Measurements from ENCODE around the gene PABPC4L. TPM values are rescaled to one million over a fixed set of nuclear protein-coding genes. Genes with fewer than 3 reads are reported as not detected.
"Not testable (repeated sequence)": the region's sequence is repeated elsewhere in the genome, so short reads cannot be mapped to it uniquely, and the experiment has no call there.

PABPC4L gene
- total RNA-seq, 4 donors from 2014 or later: 0.19 to 1.0 (median 0.70) TPM

DNA sequence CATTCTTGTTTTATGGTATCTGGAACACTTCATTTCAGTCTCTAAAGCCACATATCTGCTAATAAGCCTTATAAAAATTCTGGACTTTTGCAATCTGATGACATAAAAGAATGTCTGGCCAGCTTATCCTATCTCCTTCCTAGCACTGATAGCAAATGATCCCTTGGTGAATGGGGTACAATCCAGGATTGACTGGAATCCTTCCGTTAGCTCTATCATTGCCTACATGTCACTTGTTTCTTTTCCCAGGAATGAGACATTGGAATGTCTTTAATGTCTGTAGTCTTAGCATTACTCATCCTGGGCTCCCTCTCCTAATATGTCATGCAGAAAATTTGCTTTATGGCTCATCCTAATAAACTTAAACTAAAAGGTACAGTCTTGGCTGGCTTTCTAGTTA is 14.8 kb upstream of the PABPC4L start:
- WGBS, 2 donors: 56 to 75% methylated on average over 1 of the region's 1 CpG
- intact Hi-C loops (cut with DNase I): no loop called here

DNA sequence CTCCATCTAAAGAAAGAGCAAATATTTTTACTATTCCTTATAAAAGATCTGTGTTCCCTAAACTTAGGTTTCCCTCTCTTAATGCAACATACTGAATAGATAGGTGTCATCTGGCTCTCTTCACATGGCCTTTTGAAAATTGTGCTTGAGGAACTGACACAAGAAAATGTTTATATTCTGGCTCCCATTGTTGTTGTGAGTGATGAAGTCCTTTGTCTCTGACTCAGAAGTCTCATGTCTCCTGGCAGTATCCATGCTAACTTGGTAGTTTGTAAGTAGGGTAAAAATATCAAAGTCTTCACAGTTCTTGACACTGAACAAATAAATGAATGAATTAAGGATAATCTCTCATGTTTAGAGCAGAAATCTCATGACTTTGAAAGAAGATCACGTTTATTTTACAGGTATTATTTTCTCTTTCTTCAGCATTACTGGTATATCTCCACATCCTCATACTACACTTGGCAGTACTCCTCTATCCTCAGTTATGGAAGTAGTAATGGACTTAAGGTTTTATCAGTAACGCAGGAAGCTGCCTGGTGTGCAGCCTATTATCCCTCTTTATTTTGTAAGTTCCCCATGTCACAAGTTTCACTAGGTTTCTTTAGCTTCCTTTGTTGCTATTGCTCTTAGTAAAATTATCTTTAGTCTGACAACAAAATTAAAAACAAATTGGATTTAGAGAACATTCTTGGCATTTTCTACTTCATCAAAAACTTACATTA is 14.2 kb upstream of the PABPC4L start:
- TF ChIP-seq POLR2A (IDR thresholded peaks at IDR 0.05): no peak
- TF ChIP-seq, protein P1, sequence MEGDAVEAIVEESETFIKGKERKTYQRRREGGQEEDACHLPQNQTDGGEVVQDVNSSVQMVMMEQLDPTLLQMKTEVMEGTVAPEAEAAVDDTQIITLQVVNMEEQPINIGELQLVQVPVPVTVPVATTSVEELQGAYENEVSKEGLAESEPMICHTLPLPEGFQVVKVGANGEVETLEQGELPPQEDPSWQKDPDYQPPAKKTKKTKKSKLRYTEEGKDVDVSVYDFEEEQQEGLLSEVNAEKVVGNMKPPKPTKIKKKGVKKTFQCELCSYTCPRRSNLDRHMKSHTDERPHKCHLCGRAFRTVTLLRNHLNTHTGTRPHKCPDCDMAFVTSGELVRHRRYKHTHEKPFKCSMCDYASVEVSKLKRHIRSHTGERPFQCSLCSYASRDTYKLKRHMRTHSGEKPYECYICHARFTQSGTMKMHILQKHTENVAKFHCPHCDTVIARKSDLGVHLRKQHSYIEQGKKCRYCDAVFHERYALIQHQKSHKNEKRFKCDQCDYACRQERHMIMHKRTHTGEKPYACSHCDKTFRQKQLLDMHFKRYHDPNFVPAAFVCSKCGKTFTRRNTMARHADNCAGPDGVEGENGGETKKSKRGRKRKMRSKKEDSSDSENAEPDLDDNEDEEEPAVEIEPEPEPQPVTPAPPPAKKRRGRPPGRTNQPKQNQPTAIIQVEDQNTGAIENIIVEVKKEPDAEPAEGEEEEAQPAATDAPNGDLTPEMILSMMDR (IDR thresholded peaks at IDR 0.05): no peak
- Histone ChIP-seq H3K27me3 (no peaks in the 10 kb centered on the region), H3K4me1 (no peaks in the 10 kb centered on the region), H3K4me3 (no peak overlapping the region), H3K27ac (no peak overlapping the region), H3K9me3 (no peaks in the 10 kb centered on the region), H3K36me3 (no peaks in the 10 kb centered on the region)
- intact Hi-C loops (cut with DNase I): no loop called here
- WGBS, 2 donors: 21 to 27% methylated on average over 2 of the region's 2 CpGs
- no peak for DNase-seq

More for the DNA sequence above, 14.8 kb upstream of the PABPC4L start:
- H3K27ac ChIP-seq: no peak overlapping the region
- H3K4me3 ChIP-seq: no peak overlapping the region
- TF ChIP-seq, protein P1 (IDR thresholded peaks at IDR 0.05): no peak
- TF ChIP-seq POLR2A (IDR thresholded peaks at IDR 0.05): no peak
- DNase-seq: no peak
- no peaks in the 10 kb centered on the region for H3K27me3 ChIP-seq
- H3K36me3 ChIP-seq: no peaks in the 10 kb centered on the region
- H3K9me3 ChIP-seq: no peaks in the 10 kb centered on the region
- H3K4me1 ChIP-seq: no peaks in the 10 kb centered on the region

DNA sequence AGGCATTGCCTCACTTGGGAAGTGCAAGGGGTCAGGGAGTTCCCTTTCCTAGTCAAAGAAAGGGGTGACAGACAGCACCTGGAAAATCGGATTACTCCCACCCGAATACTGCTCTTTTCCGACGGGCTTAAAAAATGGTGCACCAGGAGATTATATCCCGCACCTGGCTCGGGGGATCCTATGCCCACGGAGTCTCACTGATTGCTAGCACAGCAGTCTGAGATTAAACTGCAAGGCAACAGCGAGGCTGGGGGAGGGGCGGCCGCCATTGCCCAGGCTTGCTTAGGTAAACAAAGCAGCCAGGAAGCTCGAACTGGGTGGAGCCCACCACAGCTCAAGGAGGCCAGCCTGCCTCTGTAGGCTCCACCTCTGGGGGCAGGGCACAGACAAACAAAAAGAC is 6.4 kb upstream of the PABPC4L start:
- H3K27me3 ChIP-seq; H3K4me3 ChIP-seq; H3K27ac ChIP-seq; H3K9me3 ChIP-seq; H3K4me1 ChIP-seq; intact Hi-C loops (cut with DNase I); DNase-seq; H3K36me3 ChIP-seq: not testable (repeated sequence)
- WGBS, 2 donors: 87 to 88% methylated on average over 7 to 8 of the region's 11 CpGs

DNA sequence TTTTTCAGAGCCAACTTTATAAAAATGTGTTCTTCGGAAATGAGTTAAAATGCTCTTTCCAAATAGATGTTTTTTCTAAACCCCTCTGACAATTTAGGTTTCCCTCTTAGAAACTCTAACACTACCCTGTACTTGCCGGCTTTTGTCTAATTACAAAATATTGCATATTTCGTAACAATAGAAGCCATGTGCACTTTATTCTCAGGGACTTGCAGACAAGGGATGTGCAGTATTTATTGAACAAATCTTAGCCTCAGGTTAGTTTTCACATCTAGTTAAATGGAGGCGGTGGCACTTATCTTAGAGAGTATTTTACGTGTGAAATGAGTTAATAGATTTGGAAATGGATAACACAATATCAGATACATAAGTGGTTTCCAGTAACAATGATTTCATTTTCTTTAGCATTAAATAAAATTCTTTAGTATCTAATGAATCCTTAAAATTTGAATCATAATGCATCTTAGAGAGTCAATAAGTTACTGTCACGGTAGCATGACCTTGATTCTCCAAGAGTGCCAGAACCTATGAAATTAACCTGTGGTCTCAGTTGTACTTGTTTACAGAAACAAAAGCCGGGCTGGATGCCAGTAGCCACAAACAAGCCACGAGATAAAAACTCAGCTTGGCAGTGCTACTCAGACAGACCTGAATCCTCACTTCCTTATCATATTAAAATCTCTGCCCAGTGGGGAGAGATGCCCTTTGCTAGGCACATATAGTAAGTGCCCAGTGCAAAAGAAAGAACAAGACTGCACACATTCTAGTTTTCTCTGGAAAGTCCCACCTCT is 772 bp upstream of the PABPC4L start:
- no peaks in the 10 kb centered on the region for H3K36me3 ChIP-seq
- H3K4me1 ChIP-seq: peaks cover 0 to 24% (median 0%) of the 10 kb centered on the region in 3 donors
- no peak for DNase-seq
- TF ChIP-seq POLR2A (IDR thresholded peaks at IDR 0.05): no peak
- TF ChIP-seq, protein P1 (IDR thresholded peaks at IDR 0.05): no peak
- no peaks in the 10 kb centered on the region for H3K9me3 ChIP-seq
- intact Hi-C loops (cut with DNase I): no loop called here
- H3K27me3 ChIP-seq: no peaks in the 10 kb centered on the region
- no peak overlapping the region for H3K27ac ChIP-seq
- 19 to 35% methylated on average over 8 of the region's 8 CpGs for WGBS, 2 donors
- peak overlapping the region; percentile 42 to 76 (median 60) for H3K4me3 ChIP-seq

DNA sequence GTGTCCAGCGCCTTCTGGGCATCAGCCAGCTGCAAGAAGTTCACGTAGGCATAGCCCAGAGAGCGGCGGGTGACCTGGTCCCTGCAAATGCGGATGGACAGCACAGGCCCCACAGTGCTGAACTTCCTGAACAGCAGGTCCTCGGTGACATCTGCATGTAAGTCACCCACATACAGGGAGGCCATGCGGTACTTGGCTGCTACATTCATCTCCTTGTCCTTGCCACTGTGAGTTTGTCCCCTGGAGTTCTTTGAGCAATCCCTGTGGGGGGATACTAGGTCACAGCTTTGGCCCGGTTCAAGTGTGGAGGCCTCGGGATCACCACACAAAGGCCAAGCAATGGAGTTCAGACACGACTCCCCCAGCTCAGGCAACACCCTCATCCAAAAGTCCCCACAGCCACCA is 776 bp downstream of the PABPC4L start:
- TF ChIP-seq, protein P1 (IDR thresholded peaks at IDR 0.05): no peak
- no peak for TF ChIP-seq POLR2A (IDR thresholded peaks at IDR 0.05)
- H3K36me3 ChIP-seq: no peaks in the 10 kb centered on the region
- intact Hi-C loops (cut with DNase I): no loop called here
- 71 to 82% methylated on average over 5 to 10 of the region's 10 CpGs for WGBS, 2 donors
- H3K27ac ChIP-seq: peak overlapping the region in 3 of 4 donors; percentile 51 to 66 (median 63)
- no peaks in the 10 kb centered on the region for H3K9me3 ChIP-seq
- peak overlapping the region; percentile 42 to 76 (median 60) for H3K4me3 ChIP-seq
- peaks cover 0 to 24% (median 0%) of the 10 kb centered on the region in 3 donors for H3K4me1 ChIP-seq
- no peaks in the 10 kb centered on the region for H3K27me3 ChIP-seq
- no peak for DNase-seq

All from esophagus squamous epithelium (tissue), 5 donors.